Measurements from ENCODE around the gene ACAD9. TPM values are rescaled to one million over a fixed set of nuclear protein-coding genes. Genes with fewer than 3 reads are reported as not detected.

Gene ACAD9
- total and polyA plus RNA-seq, 2 of the 13 experiments (the other 11 are each of a cell fraction or from before 2014, with no cell fraction given) = 15.3 to 38.2 TPM

DNA sequence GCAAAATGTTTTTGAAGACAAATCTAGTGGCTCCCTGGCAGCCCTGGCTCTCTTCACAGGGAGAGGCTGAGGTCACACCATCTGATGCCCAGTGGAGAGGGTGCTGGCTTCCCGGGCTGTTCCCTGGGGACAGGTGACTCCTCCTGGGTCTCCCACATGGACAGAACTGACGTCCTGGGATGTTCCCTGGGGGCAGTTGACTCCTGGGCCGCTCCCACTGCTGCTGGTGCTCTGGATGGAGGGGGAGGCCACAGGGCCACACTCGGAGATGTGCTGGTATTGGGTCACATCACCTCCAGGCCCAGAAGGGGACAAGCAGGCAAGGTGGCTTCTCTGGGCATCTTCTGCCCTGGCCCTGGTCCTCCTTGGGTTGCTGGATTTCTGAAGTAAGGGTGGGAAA is 27.8 kb upstream of the ACAD9 start:
- no peak overlapping the region for H2AFZ ChIP-seq (ENCODE audit: low read length)
- in situ Hi-C loops (cut with HindIII; ENCODE audit: extremely low pct_ligation_motif_present, low pct_unique_long_range_greater_than_20kb) (no loop called here), intact Hi-C loops (cut with micrococcal nuclease; ENCODE audit: unreplicated experiment) (no loop called here)
- POLR2A ChIA-PET = no interaction called here
- no peak for DNase-seq (ENCODE audit: low spot score)
- BruUV-seq (replicated peaks) = no TSS peak
- H3K36me3 ChIP-seq (replicated peaks in 1 of 2; ENCODE audit: control insufficient read depth in 1 of 2, insufficient read depth in 2 of 2, low read length in 2 of 2) = no peaks in the 10 kb centered on the region
- CTCF ChIA-PET (ENCODE audit: low intra/inter-chr PET ratio, low total read pairs) = no interaction called here
- H3K9ac ChIP-seq (ENCODE audit: insufficient read depth, low read depth, low read length) = no peak overlapping the region
- peaks cover 29% of the 10 kb centered on the region for H3K9me3 ChIP-seq (ENCODE audit: low read length)
- ATAC-seq = no peak
- no peak overlapping the region for H3K4me2 ChIP-seq (ENCODE audit: low read depth, low read length)
- H3K79me2 ChIP-seq (ENCODE audit: insufficient read depth, low read length) = no peaks in the 10 kb centered on the region
- no peak for FAIRE-seq
- H3K27ac ChIP-seq (ENCODE audit: extremely low read length, insufficient read depth, low read length) = no peak overlapping the region
- no peak overlapping the region for H3K4me3 ChIP-seq (replicated peaks in 1 of 3; ENCODE audit: insufficient read depth in 1 of 3, low read depth in 2 of 3, low read length in 3 of 3)
- peaks cover 0 to 2% of the 10 kb centered on the region in 2 experiments; a peak in 2 of 5 replicates for H3K27me3 ChIP-seq (ENCODE audit: control insufficient read depth in 1 of 2, insufficient read depth in 2 of 2, low read length in 2 of 2)
- WGBS (ENCODE audit: low lambda C conversion rate) = no CpG with 5 or more reads among the region's 4 CpGs
- H4K20me1 ChIP-seq (ENCODE audit: insufficient read depth, low read length) = no peaks in the 10 kb centered on the region
- TF ChIP-seq SALL2 (CRISPR knock-in tag; IDR thresholded peaks at IDR 0.05) = no peak
- peaks cover 14% of the 10 kb centered on the region for H3K4me1 ChIP-seq (ENCODE audit: insufficient read depth, low read length)

DNA sequence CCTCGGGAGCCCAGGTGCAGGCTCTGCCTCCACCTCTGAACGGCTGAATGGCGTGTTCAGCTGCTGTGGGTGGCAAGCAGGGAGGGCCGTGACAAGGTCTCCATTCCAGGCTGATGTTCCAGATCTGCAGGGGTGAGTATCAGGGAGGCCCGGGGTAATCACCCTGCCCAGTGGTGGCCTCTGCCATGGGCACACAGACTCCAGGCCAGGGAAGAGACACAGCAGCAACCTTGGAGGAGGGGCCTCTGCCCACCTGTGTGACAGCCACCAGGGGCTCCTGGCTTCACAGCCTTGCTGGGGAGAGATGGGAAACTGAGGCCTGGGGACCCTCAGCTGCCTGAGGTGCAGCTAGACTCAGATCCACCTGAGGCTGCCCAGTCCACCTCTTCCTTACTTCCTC is 25.6 kb upstream of the ACAD9 start:
- no peak for ATAC-seq
- Histone ChIP-seq H3K79me2 (ENCODE audit: insufficient read depth, low read length) (no peaks in the 10 kb centered on the region), H2AFZ (ENCODE audit: low read length) (no peak overlapping the region), H3K4me2 (ENCODE audit: low read depth, low read length) (no peak overlapping the region), H3K9ac (ENCODE audit: insufficient read depth, low read depth, low read length) (no peak overlapping the region), H3K9me3 (ENCODE audit: low read length) (peaks cover 37% of the 10 kb centered on the region), H3K27me3 (ENCODE audit: control insufficient read depth in 1 of 2, insufficient read depth in 2 of 2, low read length in 2 of 2) (no peaks in the 10 kb centered on the region; a peak in 1 of 5 replicates), H3K4me3 (replicated peaks in 1 of 3; ENCODE audit: insufficient read depth in 1 of 3, low read depth in 2 of 3, low read length in 3 of 3) (no peak overlapping the region), H3K4me1 (ENCODE audit: insufficient read depth, low read length) (peaks cover 14% of the 10 kb centered on the region), H4K20me1 (ENCODE audit: insufficient read depth, low read length) (no peaks in the 10 kb centered on the region), H3K27ac (ENCODE audit: extremely low read length, insufficient read depth, low read length) (no peak overlapping the region), H3K36me3 (replicated peaks in 1 of 2; ENCODE audit: control insufficient read depth in 1 of 2, insufficient read depth in 2 of 2, low read length in 2 of 2) (no peaks in the 10 kb centered on the region)
- in situ Hi-C loops (cut with HindIII; ENCODE audit: extremely low pct_ligation_motif_present, low pct_unique_long_range_greater_than_20kb) (no loop called here), intact Hi-C loops (cut with micrococcal nuclease; ENCODE audit: unreplicated experiment) (no loop called here)
- WGBS (ENCODE audit: low lambda C conversion rate) = no CpG with 5 or more reads among the region's 5 CpGs
- BruUV-seq (replicated peaks) = no TSS peak
- ChIA-PET POLR2A (no interaction called here), CTCF (ENCODE audit: low intra/inter-chr PET ratio, low total read pairs) (no interaction called here)
- TF ChIP-seq ZFP36 (IDR thresholded peaks at IDR 0.05; ENCODE audit: borderline replicate concordance, low read depth, low read length, partially characterized antibody) = no peak
- TF ChIP-seq, protein P1, sequence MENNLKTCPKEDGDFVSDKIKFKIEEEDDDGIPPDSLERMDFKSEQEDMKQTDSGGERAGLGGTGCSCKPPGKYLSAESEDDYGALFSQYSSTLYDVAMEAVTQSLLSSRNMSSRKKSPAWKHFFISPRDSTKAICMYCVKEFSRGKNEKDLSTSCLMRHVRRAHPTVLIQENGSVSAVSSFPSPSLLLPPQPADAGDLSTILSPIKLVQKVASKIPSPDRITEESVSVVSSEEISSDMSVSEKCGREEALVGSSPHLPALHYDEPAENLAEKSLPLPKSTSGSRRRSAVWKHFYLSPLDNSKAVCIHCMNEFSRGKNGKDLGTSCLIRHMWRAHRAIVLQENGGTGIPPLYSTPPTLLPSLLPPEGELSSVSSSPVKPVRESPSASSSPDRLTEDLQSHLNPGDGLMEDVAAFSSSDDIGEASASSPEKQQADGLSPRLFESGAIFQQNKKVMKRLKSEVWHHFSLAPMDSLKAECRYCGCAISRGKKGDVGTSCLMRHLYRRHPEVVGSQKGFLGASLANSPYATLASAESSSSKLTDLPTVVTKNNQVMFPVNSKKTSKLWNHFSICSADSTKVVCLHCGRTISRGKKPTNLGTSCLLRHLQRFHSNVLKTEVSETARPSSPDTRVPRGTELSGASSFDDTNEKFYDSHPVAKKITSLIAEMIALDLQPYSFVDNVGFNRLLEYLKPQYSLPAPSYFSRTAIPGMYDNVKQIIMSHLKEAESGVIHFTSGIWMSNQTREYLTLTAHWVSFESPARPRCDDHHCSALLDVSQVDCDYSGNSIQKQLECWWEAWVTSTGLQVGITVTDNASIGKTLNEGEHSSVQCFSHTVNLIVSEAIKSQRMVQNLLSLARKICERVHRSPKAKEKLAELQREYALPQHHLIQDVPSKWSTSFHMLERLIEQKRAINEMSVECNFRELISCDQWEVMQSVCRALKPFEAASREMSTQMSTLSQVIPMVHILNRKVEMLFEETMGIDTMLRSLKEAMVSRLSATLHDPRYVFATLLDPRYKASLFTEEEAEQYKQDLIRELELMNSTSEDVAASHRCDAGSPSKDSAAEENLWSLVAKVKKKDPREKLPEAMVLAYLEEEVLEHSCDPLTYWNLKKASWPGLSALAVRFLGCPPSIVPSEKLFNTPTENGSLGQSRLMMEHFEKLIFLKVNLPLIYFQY (CRISPR knock-in tag; IDR thresholded peaks at IDR 0.05; ENCODE audit: borderline replicate concordance) = no peak
- no peak for TF ChIP-seq MBD4 (IDR thresholded peaks at IDR 0.05; ENCODE audit: borderline replicate concordance, low read length)
- TF ChIP-seq RBAK (CRISPR knock-in tag; IDR thresholded peaks at IDR 0.05) = no peak
- no peak for TF ChIP-seq MATR3 (CRISPR knock-in tag; IDR thresholded peaks at IDR 0.05)
- no peak for FAIRE-seq
- DNase-seq (ENCODE audit: low spot score) = no peak

Data from HepG2 (cell line).